HG03139 (cell line): Measurements from ENCODE around the gene DCXR.
A peak's percentile ranks its signal among the peaks of the same experiment; 100 is the strongest.

Experiments
- ATAC-seq: cut with Tn5 transposase; IDR thresholded peaks from one replicate; pipeline ENCODE4 v1.9.1; 2021; ENCODE audit not compliant: unreplicated experiment

The DCXR gene

GRCh38 chr17:82037092-82037888, at the start of gene DCXR:
Gene DCXR (minus strand): TSS chr17:82037697. CDS start chr17:82037682, 15 bp downstream.
- ATAC-seq = peak; percentile 80

- no peak for ATAC-seq
Measured at GRCh38 chr17:82085931-82086764, 48.7 kb upstream of the DCXR start.

- no peak for ATAC-seq
Measured at GRCh38 chr17:82085031-82085861, 47.7 kb upstream of the DCXR start.

- ATAC-seq = no peak
Measured at GRCh38 chr17:82084373-82085030, 47.0 kb upstream of the DCXR start.

DNA sequence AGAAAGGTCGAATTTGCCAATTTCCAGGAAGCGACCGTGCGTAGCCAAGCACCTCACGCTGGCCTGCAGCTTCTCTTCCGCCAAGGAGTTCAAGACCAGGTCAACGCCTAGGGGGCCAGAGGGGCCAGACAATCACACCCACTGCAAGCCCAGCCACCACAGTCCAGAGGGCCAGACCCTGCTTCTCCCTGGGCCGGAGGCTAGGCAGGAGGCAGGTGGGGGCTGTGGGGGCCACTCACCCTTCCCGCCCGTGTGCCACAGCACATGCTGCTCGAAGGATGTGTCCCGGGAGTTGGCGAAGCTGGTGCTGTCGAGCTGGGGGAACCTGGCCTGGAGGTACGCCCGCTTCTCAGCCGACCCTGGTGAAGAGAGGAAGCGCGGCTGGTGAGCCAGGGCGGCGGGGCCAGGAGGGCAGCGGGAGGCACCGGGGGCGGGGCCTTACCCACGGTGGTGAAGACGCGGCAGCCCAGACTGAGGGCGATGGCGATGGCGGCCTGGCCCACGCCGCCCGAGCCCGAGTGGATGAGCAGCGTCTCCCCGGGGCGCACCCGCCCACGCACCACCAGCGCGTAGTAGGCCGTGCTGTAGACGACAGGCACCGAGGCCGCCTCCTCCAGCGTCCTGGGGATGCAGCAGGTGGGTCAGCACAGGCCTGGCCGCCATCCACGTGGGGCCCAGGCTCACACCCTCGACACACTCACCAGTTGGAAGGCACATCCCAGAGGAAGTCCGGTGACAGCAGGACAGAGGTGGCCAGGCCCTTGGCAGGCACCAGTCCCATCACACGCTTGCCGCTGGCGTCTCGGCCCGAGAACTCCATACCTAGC, 46.2 kb upstream of the DCXR start:
- ATAC-seq = no peak

DNA sequence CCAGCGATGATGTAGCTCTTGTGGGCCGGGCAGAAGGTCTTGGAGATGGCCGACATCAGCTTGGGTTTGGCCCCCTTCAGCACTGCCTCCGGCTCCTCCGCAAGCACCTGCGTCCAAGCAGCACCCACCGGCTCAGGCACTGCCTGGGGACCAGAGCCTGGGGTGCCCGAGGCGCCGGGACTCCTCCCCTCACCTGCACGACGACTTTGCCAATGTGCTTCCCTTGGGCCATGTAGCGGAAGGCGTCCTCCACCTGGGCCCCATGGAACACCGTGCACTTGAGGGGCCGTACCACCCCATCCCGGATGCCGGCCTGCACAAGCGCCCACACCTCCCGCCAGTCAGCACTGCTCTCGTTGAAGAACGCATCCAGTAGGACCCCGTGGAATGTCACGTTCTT, 45.5 kb upstream of the DCXR start:
- no peak for ATAC-seq

GRCh38 chr17:82082456-82082855, 45.0 kb upstream of the DCXR start:
- ATAC-seq = no peak

DNA sequence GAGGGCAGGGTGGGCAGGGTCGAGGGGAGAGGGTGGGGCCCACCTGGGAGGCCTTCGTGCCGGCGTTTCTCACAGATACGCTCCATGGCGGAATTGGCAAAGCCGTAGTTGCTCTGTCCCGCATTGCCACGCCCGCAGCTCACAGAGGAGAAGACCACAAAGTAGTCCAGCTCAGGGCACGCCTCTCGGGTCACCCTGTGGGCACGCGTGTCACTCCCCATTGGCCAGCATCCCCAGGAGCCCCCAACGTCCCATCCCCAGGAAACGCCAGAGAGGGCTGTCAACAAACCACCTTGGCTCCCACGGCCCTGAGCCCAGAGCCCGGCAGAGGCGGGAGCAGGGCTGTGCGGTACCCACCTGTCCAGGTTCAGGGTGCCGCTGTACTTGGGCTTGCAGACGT, 44.5 kb upstream of the DCXR start:
- no peak for ATAC-seq

- no peak for ATAC-seq
Measured at GRCh38 chr17:82081546-82081945, 44.0 kb upstream of the DCXR start.

- ATAC-seq = no peak
Measured at GRCh38 chr17:82080789-82081464, 43.4 kb upstream of the DCXR start.

DNA sequence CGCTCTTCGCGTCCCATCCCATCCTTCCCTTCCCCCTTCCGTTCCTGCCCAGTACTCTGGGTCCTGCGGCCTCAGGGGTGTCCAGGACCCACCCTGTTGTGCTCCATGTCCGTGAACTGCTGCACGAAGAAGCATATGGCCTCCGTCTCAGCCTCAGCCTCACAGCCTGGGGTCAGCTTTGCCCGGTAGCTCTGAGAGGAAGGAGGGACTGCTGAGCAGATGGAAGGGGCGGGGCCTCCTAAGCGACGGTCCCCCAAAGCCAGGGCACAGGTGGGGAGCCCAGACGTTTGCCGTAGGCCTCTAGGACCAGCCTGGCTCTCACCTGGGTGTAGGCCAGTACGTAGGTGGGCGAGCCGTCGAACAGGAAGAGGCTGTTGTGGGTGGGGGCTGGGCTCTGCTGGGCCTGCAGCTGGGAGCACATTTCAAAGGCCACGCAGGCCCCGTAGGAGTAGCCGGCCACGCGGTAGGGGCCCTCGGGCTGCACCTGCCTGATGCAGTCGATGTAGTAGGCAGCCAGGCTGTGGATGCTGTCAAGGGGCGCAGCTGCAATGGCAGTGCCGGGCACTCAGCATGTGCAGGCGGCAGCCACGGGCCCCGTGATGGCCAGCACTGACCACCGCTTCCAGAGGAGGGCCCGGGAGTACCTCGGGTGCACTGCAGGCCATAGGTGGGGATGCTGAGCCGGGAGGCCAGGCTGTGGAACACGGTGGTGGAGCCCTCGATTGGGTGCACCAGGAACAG, 42.7 kb upstream of the DCXR start:
- no peak for ATAC-seq

DNA sequence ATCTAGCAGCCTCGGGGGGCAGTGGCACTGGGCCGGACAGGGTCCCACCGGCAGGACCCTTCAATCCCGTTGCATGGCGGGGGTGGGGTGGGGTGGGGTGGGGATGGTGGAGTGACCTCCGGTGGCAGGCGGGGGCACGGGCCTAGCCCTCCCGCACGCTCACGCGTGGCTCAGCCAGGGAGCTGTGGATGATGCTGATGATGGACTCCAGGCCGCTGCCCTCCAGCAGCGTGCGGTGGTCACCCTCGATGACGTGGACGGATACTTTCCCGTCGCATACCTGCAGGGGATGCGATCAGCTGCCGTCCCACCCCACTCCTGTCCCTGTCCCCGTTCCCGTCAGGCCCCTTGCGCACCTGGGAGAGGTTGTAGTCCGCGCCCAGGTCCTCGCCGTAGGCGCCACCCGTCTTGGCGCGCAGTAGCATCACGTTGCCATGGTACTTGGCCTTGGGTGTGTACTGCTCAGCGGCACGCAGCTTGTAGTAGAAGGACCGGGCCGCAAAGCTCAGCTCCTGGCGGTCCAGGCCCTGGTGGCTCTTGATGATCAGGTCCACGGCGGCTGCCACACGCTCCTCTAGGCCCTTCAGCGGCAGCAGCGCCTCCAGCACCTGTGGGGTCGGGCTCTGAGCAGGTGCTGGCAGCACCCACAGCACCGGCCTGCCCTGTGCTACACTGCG, 41.6 kb upstream of the DCXR start:
- no peak for ATAC-seq

DNA sequence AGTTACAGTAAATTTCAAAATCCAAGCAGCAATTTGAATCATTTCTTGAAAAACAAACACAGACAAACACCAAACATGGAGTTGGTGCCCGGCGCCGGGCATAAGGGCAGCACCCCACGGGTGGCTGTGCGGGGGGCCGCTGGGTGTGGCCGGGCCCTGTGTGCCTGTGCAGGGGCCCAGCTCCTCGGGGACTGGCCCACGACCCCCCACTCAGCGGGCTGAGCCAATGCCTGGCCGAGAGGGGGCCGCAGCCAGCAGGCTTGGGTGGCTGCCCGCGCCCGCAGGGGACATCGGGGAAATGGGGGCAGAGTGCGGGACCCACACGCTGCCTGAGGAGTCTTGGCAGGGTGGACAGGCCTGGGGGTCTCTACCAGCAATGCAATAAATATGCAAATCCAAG, 40.9 kb upstream of the DCXR start:
- ATAC-seq = no peak

DNA sequence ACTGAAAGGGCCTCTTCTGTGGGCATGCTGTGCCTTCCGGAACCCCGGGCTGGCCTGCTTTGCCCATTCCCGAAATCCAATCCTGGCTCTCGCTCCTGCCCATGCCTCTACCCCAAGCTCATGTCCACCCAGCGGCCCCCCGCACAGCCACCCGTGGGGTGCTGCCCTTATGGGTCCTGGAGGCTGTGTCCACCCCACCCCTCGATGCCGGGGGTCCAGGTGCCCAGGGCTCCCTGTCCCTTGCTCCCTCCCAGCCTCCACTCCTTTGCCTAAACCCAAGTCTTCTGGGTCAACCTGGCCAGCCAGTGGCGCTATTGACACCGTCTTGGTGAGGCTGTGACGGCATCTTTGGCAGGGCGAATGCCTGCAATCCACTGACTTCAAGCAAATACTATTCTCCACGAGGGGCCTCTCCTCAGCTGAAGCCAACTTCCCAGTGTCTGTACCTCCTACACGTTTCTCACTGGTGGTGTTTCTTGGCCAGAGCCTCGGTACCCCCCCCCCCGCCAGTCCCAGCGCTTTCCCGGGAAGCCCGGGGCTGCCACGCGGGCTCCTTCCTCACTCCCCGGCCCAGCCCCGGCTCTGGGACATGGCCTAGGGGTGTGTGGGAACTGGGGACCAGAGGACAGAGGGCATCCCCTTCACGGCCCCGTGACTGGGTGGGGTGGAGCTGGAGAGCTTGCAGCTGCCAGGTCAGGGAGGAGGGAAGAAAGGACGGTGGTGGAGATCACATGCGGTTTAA, 40.3 kb upstream of the DCXR start:
- ATAC-seq = no peak

DNA sequence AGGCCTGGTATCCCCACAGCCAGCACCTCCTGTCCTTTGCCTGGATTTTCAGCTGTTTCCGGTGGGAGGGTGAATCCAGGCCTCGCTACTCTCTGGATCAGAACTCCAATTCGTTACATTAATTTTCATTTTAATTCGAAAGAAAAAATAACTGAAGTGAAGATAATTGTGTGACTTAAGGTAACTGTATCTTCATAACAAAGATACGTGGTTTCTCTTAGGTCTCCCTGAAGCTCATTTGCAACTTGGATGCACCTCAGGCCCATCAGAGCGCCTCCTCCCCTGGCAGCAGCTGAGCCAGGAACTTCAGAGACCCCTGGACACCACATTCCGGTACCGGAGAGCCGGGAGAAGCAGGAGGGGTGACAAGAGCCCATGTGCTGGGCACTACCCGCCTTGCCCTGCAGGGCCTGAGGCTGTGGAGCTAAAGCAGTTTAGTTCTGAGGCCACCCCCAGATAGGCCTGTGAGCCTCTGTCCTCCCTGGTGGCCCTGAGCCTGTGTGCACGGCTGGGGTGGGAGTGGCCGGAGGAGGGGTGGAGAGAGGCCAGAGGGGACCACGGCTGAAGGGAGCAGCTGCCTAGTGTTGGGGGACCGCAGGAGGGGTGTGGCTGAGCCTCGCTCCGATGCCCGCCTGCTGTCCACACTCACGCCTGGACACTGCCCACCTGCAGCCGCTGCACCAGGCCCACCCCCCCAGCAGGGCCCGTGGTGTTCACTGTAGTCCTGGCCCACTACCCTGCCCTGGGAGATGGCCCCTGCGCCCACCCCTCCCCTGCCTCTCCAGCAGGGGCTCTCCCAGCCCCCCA, 39.5 kb upstream of the DCXR start:
- no peak for ATAC-seq

GRCh38 chr17:82076018-82076784, 38.7 kb upstream of the DCXR start:
- no peak for ATAC-seq
